ENCODE results near the gene COMMD1.

GRCh38 chr2:61900281-61900680 lies 5.2 kb upstream of the COMMD1 start:
- TF ChIP-seq CTCF (conservative IDR thresholded peaks at IDR 0.05 in 1 of 2, IDR thresholded peaks at IDR 0.05 in 1 of 2; ENCODE audit: low read depth in 1 of 2, low read length in 2 of 2) (no peak), EZH2 (IDR thresholded peaks at IDR 0.05; ENCODE audit: low read length, missing control alignments) (no peak)
